UCSD-AML1 (cell line): ENCODE data around the gene SRSF6.
"Not testable (repeated sequence)": the region's sequence is repeated elsewhere in the genome, so short reads cannot be mapped to it uniquely, and the experiment has no call there.

ENCODE experiments used
- DNase-seq: peaks from one replicate; lab custom pipeline; 2025; ENCODE audit not compliant: unreplicated experiment; lab: John Stamatoyannopoulos, UW

SRSF6 gene

DNA sequence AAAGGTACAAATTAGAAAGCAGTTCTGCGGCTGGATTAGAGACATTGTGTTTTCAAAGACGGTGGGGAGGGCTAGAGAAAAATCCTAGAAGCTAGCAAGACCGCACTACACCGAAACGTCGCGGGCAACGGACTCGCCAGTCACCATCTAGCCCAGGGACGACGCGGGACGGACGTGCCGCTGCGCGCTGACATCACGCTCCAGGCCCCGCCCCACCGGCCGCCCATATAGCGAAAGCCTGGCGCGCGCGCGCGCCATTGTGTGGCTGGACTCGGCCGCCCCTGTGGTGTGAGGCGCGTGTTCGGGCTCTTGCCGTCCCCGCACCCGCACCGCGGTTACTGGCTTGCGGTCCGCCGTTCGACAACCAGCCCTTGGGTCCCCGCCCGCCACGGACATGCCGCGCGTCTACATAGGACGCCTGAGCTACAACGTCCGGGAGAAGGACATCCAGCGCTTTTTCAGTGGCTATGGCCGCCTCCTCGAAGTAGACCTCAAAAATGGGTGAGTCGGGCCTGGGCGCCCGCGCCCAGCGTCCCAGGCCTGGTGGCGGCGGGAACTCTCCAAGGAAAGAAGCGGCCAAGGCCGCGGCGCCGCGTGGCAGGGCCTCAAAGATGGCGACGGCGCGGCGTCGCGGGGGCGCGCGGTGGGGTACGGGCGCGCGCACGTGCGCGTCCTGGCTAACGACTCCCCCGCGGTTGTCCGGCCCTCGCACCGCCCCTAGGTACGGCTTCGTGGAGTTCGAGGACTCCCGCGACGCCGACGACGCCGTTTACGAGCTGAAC, at the start of gene SRSF6:
TSS of gene SRSF6 (plus strand) at position 257 of the 782 bp plus-strand sequence. CDS start at position 395, 138 bp downstream.
- DNase-seq: peak; percentile 92

GRCh38 chr20:43408848-43409576, 48.7 kb upstream of the SRSF6 start:
- DNase-seq: no peak

GRCh38 chr20:43409577-43409913, 48.2 kb upstream of the SRSF6 start:
- no peak for DNase-seq

DNA sequence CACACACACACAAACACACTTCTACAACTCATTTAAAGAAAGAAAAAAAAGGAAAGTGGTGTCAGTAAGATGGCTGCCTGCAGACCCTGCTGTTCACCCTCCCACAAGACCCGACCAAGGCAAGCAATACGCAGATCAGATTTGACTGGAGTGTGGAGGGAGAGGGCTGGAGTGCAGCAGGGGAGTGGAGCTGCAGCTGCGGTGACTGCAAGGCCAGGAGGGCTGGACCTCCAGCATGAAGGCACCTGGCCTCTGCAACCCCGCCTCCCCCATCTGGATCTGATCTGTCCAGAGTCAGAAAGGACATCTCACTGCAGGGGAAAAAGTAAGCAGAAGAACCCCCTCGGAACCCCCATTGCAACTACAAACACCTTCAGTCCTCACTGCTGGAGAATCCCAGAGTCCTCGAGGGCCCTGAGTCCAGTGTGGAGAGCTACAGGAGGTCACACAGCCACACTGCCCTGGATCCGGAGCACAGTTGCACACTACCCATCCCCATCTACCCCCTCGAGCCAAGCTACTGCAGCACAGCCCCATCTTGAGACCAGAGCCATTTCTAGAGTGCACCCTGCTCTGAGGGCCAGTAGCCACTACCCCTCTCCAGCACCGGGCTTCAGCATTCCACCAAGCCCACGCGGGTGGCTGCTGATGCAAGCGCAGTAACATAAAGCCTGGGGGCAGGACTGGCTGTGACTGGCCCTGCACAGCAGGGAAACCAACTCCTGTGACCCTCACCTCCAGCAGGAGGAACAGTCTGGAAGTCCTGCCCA, 41.9 kb upstream of the SRSF6 start:
- DNase-seq: no peak

- no peak for DNase-seq
These were observed 41.0 kb upstream of the SRSF6 start for GRCh38 chr20:43416591-43417228.

DNA sequence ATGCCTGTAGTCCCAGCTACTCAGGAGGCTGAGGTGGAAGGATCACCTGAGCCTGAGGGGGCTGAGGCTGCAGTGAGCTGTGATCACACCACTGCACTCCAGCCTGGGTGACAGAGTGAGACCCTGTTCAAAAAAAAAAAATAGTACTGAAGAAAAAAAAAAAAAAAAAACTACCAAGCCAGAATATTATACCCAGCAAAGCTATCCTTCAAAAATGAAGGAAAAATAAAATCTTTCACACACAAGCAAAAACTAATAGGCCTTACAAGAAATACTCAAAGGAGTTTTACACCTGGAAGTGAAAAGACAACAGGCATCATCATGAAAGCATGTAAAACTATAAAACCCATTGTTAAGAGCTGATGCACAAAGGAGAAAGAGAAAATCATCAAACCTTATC, 37.5 kb upstream of the SRSF6 start:
- no peak for DNase-seq

DNA sequence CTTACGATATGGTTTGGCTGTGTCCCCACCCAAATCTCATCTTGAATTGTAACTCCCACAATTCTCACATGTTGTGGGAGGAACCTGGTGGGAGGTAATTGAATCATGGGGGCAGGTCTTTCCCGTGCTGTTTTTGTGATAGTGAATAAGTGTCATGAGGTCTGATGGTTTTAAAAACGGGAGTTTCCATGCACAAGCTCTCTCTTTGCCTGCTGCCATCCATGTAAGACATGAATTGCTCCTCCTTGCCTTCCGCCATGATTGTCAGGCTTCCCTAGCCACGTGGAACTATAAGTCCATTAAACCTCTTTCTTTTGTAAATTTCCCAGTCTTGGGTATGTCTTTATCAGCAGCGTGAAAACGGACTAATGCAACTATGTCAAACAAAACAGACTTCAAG, 36.8 kb upstream of the SRSF6 start:
- DNase-seq: not testable (repeated sequence)

GRCh38 chr20:43426172-43426571, 31.5 kb upstream of the SRSF6 start:
- DNase-seq: no peak

DNA sequence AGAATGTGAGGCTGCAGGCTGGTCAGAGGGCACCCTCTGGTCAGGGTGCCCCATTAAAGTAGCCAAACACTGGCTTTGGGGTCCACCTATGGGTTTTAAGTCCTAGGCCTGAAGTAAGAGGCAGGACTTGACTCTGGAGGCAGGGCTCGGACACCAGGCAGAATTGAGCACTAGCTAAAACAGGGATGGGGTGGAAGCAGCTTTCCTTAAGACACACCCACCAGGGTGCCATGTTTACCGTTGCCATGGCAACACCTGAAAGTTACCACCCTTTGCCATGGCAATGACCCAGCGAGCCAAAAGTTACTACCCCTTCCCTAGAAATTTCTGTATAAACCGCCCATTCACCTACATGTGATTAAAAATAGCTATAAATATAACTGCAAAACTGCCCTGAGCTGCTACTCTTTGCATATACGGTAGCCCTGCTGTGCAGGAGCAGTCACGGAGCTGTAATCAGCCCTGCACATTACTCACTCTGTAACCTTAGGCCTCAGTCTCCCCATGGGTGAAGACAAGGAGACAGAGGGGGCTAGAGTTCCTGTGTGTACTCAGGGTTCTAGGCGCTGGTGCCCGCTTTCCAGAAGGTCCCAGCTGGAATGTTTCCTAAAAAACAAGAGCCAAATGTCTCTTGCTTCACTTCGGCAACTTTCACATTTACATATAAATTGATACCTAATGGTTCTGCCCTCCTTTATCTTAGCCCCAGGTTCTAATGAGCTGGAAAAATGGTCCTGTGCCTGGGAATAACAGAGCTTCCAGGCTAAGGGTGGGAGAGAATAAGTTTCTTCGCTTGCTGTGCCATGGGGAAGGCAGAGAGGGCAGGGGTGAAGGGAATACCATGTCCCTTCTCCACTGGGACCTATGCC, 27.2 kb upstream of the SRSF6 start:
- DNase-seq: no peak

GRCh38 chr20:43431134-43431519, 26.6 kb upstream of the SRSF6 start:
- no peak for DNase-seq

GRCh38 chr20:43432498-43432897, 25.2 kb upstream of the SRSF6 start:
- DNase-seq: no peak

GRCh38 chr20:43433250-43433854, 24.3 kb upstream of the SRSF6 start:
- DNase-seq: no peak

GRCh38 chr20:43434565-43434964, 23.1 kb upstream of the SRSF6 start:
- DNase-seq: no peak

DNA sequence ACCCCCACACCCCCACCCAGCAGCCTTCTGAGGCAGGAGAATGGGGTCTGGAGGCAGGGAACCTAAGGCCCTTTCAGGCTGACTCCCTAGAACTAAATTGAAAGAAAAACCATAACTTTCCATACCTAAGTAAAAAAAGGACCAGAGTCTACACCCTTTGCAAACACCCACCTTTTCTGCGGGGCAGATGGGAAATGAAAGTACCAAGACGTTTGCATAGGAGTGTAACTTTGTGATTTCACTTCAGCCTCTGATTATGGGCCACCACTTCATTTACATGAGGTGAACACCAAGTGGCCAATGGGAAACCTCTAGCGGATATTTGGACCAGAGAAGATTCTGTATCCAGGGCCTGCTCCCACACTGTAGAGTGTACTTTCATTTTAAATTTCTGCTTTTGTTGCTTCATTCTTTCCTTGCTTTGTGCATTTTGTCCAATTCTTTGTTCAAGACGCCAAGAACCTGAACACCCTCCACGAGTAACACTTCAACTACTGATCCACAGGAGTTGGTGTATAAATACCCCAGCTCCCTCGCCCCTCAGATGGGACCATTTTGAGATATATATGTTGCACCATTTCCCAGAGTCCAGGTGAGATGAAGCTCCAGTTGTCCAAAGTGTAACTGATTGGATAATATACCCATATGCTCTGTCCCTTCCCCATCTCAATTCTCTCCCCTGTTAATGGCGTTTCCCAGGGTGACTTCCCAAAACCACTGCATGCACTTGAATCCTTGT, 18.9 kb upstream of the SRSF6 start:
- no peak for DNase-seq

DNA sequence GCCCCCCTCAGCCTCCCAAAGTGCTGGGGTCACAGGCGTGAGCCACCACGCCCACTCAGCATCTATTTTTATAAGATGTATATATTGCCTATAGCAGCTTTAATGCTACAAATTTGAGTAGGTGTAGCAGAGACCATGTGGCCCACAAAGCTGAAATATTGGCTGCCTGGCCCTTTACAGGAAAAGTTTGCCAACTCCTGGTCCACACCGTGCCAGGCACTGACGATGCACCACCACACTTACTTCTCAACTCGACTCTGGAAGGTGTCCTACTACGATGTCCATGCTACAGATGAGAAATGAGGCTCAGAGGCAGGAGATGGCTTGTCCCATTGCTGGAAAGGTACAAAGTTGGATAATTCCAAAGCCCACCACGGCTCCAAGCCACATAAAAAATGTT, 17.2 kb upstream of the SRSF6 start:
- DNase-seq: no peak

DNA sequence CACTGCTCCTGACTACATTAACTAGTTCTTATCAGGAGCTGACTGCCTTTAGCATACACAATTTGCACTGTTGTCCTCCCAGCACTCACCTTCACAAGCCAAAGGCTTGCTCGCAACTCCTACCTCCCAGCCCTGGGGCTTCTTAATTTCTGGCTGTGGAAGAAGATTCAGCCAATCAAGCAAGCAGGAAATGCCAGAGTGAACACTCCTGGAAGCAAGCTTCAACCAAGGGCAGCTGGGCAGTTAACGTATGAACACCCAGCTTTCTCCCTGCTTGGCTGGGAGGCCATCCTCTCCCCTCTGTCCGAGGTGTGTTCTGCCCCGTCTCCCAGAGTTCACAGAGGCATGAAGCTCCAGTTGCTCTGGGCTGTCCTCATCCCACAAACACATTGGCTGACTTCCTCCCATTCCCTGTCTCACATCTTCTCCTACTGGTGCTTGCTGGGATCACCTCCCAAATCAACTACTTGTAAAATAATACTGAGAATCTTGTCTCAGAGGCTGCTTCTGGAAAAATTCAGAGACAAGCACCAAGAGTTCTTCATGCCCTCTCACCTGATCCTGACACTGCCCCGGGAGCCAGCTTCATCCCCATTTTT, 15.3 kb upstream of the SRSF6 start:
- DNase-seq: no peak

- DNase-seq: no peak
These were observed 13.6 kb upstream of the SRSF6 start for GRCh38 chr20:43444107-43444506.

GRCh38 chr20:43446361-43446879, 11.3 kb upstream of the SRSF6 start:
- DNase-seq: peak; percentile 73

- DNase-seq: not testable (repeated sequence)
These were observed 9.3 kb upstream of the SRSF6 start for GRCh38 chr20:43448431-43448747.
